ENCODE results near the gene FLYWCH1. TPM values are rescaled to one million over a fixed set of nuclear protein-coding genes. Genes with fewer than 3 reads are reported as not detected.
A peak's percentile ranks its signal among the peaks of the same experiment; 100 is the strongest.

FLYWCH1 gene
- total and polyA plus RNA-seq, 9 of the 15 experiments (the other 6 are each of a cell fraction or from before 2014, with no cell fraction given): 0.18 to 33.6 (median 11.3) TPM

DNA sequence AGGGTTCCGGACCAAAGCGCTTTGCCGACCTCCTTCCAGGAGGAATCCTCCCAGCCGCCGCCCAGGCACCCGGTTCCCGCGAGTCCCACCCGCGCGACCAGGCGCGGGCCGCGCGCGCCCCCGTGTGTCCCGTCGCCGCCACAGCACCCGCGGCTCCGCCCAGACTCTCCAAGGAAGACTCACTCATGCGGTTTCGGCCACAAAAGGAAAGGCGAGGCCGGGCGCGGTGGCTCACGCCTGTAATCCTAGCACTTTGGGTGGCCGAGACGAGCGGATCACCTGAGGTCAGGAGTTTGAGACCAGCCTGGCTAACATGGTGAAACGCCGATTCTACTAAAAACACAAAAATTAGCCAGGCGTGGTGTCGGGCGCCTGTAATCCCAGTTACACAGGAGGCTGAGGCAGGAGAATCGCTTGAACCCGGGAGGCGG is 72.0 kb downstream of the FLYWCH1 start (continued):
- peak; percentile 56; the same call in 1 of the 2 replicates for TF ChIP-seq JUND (IDR thresholded peaks at IDR 0.05; ENCODE audit: borderline replicate concordance, low read depth, low read length)
- peak; percentile 22; the same call in 1 of the 3 replicates for TF ChIP-seq JUND (tag; IDR thresholded peaks at IDR 0.05; ENCODE audit: borderline replicate concordance, low read depth, low read length)
- peak in 1 of 2 experiments; percentile 33; a peak in 1 of 4 replicates for TF ChIP-seq TRIM24 (IDR thresholded peaks at IDR 0.05)
- peak; percentile 51; the same call in 1 of the 2 replicates for TF ChIP-seq VEZF1 (CRISPR knock-in tag; IDR thresholded peaks at IDR 0.05)
- TF ChIP-seq, protein P1, sequence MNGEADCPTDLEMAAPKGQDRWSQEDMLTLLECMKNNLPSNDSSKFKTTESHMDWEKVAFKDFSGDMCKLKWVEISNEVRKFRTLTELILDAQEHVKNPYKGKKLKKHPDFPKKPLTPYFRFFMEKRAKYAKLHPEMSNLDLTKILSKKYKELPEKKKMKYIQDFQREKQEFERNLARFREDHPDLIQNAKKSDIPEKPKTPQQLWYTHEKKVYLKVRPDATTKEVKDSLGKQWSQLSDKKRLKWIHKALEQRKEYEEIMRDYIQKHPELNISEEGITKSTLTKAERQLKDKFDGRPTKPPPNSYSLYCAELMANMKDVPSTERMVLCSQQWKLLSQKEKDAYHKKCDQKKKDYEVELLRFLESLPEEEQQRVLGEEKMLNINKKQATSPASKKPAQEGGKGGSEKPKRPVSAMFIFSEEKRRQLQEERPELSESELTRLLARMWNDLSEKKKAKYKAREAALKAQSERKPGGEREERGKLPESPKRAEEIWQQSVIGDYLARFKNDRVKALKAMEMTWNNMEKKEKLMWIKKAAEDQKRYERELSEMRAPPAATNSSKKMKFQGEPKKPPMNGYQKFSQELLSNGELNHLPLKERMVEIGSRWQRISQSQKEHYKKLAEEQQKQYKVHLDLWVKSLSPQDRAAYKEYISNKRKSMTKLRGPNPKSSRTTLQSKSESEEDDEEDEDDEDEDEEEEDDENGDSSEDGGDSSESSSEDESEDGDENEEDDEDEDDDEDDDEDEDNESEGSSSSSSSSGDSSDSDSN (IDR thresholded peaks at IDR 0.05; ENCODE audit: borderline replicate concordance in 1 of 2, low read depth in 2 of 2, low read length in 2 of 2): 0 out of 4 replicates have a peak, but pooled peaks of 1 of the 2 experiments have one; percentile 43
- peak in 1 of 2 experiments; percentile 47; a peak in 2 of 4 replicates for TF ChIP-seq MAZ (CRISPR knock-in tag; conservative IDR thresholded peaks at IDR 0.05 in 1 of 2, IDR thresholded peaks at IDR 0.05 in 1 of 2)
- 0 out of 2 replicates have a peak, but pooled peaks have one; percentile 41 for TF ChIP-seq RNF2 (IDR thresholded peaks at IDR 0.05)
- peak in 1 of 2 experiments; percentile 36; a peak in 2 of 4 replicates for TF ChIP-seq RCOR1 (IDR thresholded peaks at IDR 0.05; ENCODE audit: borderline replicate concordance in 1 of 2, low read depth in 2 of 2, low read length in 2 of 2)
- TF ChIP-seq ZC3H4 (CRISPR knock-in tag; IDR thresholded peaks at IDR 0.05; ENCODE audit: borderline replicate concordance): no peak
- TF ChIP-seq HLTF (IDR thresholded peaks at IDR 0.05): 0 out of 2 replicates have a peak, but pooled peaks have one; percentile 15
- TF ChIP-seq, protein P2, sequence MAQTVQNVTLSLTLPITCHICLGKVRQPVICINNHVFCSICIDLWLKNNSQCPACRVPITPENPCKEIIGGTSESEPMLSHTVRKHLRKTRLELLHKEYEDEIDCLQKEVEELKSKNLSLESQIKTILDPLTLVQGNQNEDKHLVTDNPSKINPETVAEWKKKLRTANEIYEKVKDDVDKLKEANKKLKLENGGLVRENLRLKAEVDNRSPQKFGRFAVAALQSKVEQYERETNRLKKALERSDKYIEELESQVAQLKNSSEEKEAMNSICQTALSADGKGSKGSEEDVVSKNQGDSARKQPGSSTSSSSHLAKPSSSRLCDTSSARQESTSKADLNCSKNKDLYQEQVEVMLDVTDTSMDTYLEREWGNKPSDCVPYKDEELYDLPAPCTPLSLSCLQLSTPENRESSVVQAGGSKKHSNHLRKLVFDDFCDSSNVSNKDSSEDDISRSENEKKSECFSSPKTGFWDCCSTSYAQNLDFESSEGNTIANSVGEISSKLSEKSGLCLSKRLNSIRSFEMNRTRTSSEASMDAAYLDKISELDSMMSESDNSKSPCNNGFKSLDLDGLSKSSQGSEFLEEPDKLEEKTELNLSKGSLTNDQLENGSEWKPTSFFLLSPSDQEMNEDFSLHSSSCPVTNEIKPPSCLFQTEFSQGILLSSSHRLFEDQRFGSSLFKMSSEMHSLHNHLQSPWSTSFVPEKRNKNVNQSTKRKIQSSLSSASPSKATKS (CRISPR knock-in tag; IDR thresholded peaks at IDR 0.05): no peak
- TF ChIP-seq NEUROD1 (IDR thresholded peaks at IDR 0.05; ENCODE audit: borderline replicate concordance, low read depth, low read length, partially characterized antibody): peak; percentile 49
- TF ChIP-seq, protein P3, sequence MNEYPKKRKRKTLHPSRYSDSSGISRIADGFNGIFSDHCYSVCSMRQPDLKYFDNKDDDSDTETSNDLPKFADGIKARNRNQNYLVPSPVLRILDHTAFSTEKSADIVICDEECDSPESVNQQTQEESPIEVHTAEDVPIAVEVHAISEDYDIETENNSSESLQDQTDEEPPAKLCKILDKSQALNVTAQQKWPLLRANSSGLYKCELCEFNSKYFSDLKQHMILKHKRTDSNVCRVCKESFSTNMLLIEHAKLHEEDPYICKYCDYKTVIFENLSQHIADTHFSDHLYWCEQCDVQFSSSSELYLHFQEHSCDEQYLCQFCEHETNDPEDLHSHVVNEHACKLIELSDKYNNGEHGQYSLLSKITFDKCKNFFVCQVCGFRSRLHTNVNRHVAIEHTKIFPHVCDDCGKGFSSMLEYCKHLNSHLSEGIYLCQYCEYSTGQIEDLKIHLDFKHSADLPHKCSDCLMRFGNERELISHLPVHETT (CRISPR knock-in tag; conservative IDR thresholded peaks at IDR 0.05 in 1 of 2, IDR thresholded peaks at IDR 0.05 in 1 of 2): 0 out of 4 replicates have a peak, but pooled peaks of 1 of the 2 experiments have one; percentile 25
- no peak for TF ChIP-seq ZNF347 (CRISPR knock-in tag; IDR thresholded peaks at IDR 0.05; ENCODE audit: low read depth)
- 0 out of 2 replicates have a peak, but pooled peaks have one; percentile 33 for TF ChIP-seq GABPB1 (CRISPR knock-in tag; IDR thresholded peaks at IDR 0.05)
- TF ChIP-seq ZNF143 (CRISPR knock-in tag; IDR thresholded peaks at IDR 0.05): no peak
- TF ChIP-seq SMC3 (conservative IDR thresholded peaks at IDR 0.05; ENCODE audit: insufficient read depth, low read depth, low read length): peak; percentile 76
- TF ChIP-seq POLR2AphosphoS2 (IDR thresholded peaks at IDR 0.05; ENCODE audit: low read length): no peak
- peak; percentile 40; the same call in 1 of the 2 replicates for TF ChIP-seq SMARCA4 (IDR thresholded peaks at IDR 0.05)
- 0 out of 2 replicates have a peak, but pooled peaks have one; percentile 10 for TF ChIP-seq ZNF384 (IDR thresholded peaks at IDR 0.05; ENCODE audit: low read depth, low read length)

Data from K562 (cell line).